Measurements from ENCODE around the gene MYRIP.

MYRIP gene

GRCh38 chr3:40068636-40069035 lies 259.2 kb downstream of the MYRIP start:
- TF ChIP-seq EZH2phosphoT487 (IDR thresholded peaks at IDR 0.05; ENCODE audit: borderline replicate concordance, low read length), result no peak
- no peak for TF ChIP-seq CTCF (IDR thresholded peaks at IDR 0.05; ENCODE audit: low read depth, low read length, poor library complexity, severe bottlenecking)
- Histone ChIP-seq H3K79me2 (ENCODE audit: control insufficient read depth, low read length) (no peaks in the 10 kb centered on the region), H3K4me2 (ENCODE audit: low read length) (no peak overlapping the region), H3K9me3 (ENCODE audit: control insufficient read depth, insufficient read depth, low read length) (no peaks in the 10 kb centered on the region), H3F3A (ENCODE audit: control insufficient read depth, insufficient read depth) (no peaks in the 10 kb centered on the region), H3K27ac (ENCODE audit: low read depth, low read length) (no peak overlapping the region), H3K4me3 (ENCODE audit: low read length) (no peak overlapping the region), H3K4me1 (ENCODE audit: control insufficient read depth, low read length) (no peaks in the 10 kb centered on the region), H3K36me3 (ENCODE audit: control insufficient read depth, low read length) (no peaks in the 10 kb centered on the region), H3K9me2 (replicated peaks; ENCODE audit: control insufficient read depth, low read length) (no peaks in the 10 kb centered on the region), H3K27me3 (ENCODE audit: control insufficient read depth, low read length) (no peaks in the 10 kb centered on the region), H4K20me1 (ENCODE audit: control insufficient read depth, insufficient read depth, low read depth, low read length) (no peaks in the 10 kb centered on the region)

GRCh38 chr3:40070816-40071215 lies 261.4 kb downstream of the MYRIP start:
- no peak overlapping the region for H3K4me3 ChIP-seq (ENCODE audit: low read length)
- H3K9me2 ChIP-seq (replicated peaks; ENCODE audit: control insufficient read depth, low read length), result no peaks in the 10 kb centered on the region
- H3K27ac ChIP-seq (ENCODE audit: low read depth, low read length), result no peak overlapping the region
- no peak for TF ChIP-seq CTCF (IDR thresholded peaks at IDR 0.05; ENCODE audit: low read depth, low read length, poor library complexity, severe bottlenecking)
- no peak for TF ChIP-seq EZH2phosphoT487 (IDR thresholded peaks at IDR 0.05; ENCODE audit: borderline replicate concordance, low read length)
- H3K4me1 ChIP-seq (ENCODE audit: control insufficient read depth, low read length), result no peaks in the 10 kb centered on the region
- no peaks in the 10 kb centered on the region for H3K27me3 ChIP-seq (ENCODE audit: control insufficient read depth, low read length)
- no peaks in the 10 kb centered on the region for H3F3A ChIP-seq (ENCODE audit: control insufficient read depth, insufficient read depth)
- H3K79me2 ChIP-seq (ENCODE audit: control insufficient read depth, low read length), result no peaks in the 10 kb centered on the region
- no peaks in the 10 kb centered on the region for H3K36me3 ChIP-seq (ENCODE audit: control insufficient read depth, low read length)
- no peak overlapping the region for H3K4me2 ChIP-seq (ENCODE audit: low read length)
- no peaks in the 10 kb centered on the region for H4K20me1 ChIP-seq (ENCODE audit: control insufficient read depth, insufficient read depth, low read depth, low read length)
- no peaks in the 10 kb centered on the region for H3K9me3 ChIP-seq (ENCODE audit: control insufficient read depth, insufficient read depth, low read length)

DNA sequence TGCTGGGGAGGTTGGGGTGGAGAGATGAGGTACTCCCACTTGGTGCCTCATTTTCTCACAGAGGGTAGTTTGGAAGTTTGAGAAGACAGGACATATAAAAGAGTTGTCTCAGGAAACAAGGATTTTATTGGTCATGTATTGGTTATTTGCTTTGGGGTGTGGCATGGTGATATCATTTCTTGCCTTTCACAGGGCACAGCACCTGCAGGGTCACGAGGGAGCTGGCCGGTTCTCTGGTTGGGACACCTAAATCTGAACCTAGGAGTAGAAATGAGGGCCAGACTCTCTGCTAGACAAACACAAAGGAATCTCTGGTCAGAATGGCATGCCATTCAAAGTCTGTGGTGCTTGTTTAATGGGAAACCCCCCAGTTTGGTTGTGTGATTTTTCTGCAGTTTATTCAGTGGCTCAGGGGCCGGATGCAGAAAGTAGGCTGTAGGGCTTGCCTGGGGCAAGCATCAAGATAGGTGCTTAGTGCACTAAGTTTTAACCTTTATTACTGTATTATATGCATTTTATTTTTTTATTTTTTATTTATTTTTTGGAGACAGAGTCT lies 262.4 kb downstream of the MYRIP start:
- Histone ChIP-seq H3K4me3 (ENCODE audit: low read length) (no peak overlapping the region), H3K36me3 (ENCODE audit: control insufficient read depth, low read length) (no peaks in the 10 kb centered on the region), H3K4me2 (ENCODE audit: low read length) (no peak overlapping the region), H3K4me1 (ENCODE audit: control insufficient read depth, low read length) (no peaks in the 10 kb centered on the region), H4K20me1 (ENCODE audit: control insufficient read depth, insufficient read depth, low read depth, low read length) (no peaks in the 10 kb centered on the region), H3F3A (ENCODE audit: control insufficient read depth, insufficient read depth) (no peaks in the 10 kb centered on the region), H3K27ac (ENCODE audit: low read depth, low read length) (no peak overlapping the region), H3K79me2 (ENCODE audit: control insufficient read depth, low read length) (no peaks in the 10 kb centered on the region), H3K9me3 (ENCODE audit: control insufficient read depth, insufficient read depth, low read length) (no peaks in the 10 kb centered on the region), H3K27me3 (ENCODE audit: control insufficient read depth, low read length) (no peaks in the 10 kb centered on the region), H3K9me2 (replicated peaks; ENCODE audit: control insufficient read depth, low read length) (no peaks in the 10 kb centered on the region)
- TF ChIP-seq CTCF (IDR thresholded peaks at IDR 0.05; ENCODE audit: low read depth, low read length, poor library complexity, severe bottlenecking) (no peak), EZH2phosphoT487 (IDR thresholded peaks at IDR 0.05; ENCODE audit: borderline replicate concordance, low read length) (no peak)

Measured in DOHH2 (cell line).